Upper lobe of left lung (tissue), 4 donors: ENCODE measurements around the gene ARHGAP42.

Source experiments
- CTCF ChIP-seq, 6 experiments: fragments of 450-650 bp in 4 of 6; fragments of 200-600 bp in 2 of 6; sonication (generic) in 2 of 6; IDR thresholded peaks; one replicate each; pipeline ENCODE4 v1.5.1; 2016 to 2019; ENCODE audit warnings: antibody characterized with exemption in 6 of 6
- EP300 ChIP-seq, 4 donors: sonication (generic); formaldehyde crosslinking; IDR thresholded peaks; one replicate each; pipeline ENCODE4 v1.5.1; 2017; ENCODE audit warnings: antibody characterized with exemption in 4 of 4, control low read depth in 2 of 4
- POLR2A ChIP-seq, 4 donors: fragments of 450-650 bp; IDR thresholded peaks; one replicate each; pipeline ENCODE4 v1.5.1; 2016 to 2017; ENCODE audit warnings: antibody characterized with exemption in 4 of 4, mild to moderate bottlenecking in 2 of 4
- POLR2AphosphoS5 ChIP-seq, 2 donors: sonication (generic); formaldehyde crosslinking; IDR thresholded peaks; one replicate each; pipeline ENCODE4 v1.5.1; 2017; ENCODE audit warnings: antibody characterized with exemption in 2 of 2

DNA sequence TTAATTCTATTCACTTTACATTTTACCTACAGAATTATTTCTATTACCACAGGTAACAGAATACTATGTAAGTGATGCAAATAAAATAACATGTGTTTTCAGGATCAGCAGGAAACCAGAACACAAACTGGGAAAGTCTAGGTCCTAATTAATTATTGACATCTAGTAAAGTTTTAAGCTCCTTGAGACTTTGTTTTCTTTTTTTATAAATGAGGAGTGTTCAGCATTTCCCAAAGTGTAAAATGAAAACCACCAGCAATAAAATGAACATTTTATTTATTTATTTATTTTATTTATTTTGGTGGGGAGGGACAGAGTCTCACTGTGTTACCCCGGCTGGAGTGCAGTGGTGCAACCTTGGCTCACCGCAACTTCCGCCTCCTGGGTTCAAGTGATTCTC, 123.6 kb downstream of the ARHGAP42 start:
- TF ChIP-seq CTCF (IDR thresholded peaks at IDR 0.05) = no peak
- TF ChIP-seq POLR2A (IDR thresholded peaks at IDR 0.05) = no peak
- no peak for TF ChIP-seq POLR2AphosphoS5 (IDR thresholded peaks at IDR 0.05)
- TF ChIP-seq EP300 (IDR thresholded peaks at IDR 0.05) = no peak
